Measurements from ENCODE around the gene IFNA8. TPM values are rescaled to one million over a fixed set of nuclear protein-coding genes. Genes with fewer than 3 reads are reported as not detected.
"Not testable (repeated sequence)": the region's sequence is repeated elsewhere in the genome, so short reads cannot be mapped to it uniquely, and the experiment has no call there.

Gene IFNA8
- not detected for total RNA-seq
- not detected for polyA plus RNA-seq

DNA sequence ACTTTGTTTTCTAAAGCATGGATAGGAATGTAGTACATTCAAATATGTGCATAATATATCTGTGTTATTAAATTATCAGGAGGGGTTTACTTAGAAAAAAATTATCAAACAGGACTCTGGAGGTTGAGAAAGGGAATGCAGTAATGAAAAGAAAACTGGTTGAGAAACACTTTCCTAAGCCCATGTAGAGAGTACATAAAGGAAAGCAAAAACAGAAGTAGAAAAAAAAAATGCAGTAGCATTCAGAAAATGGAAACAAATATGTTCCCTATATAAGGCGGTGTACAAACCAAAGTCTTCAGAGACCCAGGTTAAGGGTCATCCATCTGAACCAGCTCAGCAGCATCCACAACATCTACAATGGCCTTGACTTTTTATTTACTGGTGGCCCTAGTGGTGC, at the start of gene IFNA8:
Gene IFNA8, plus strand, starts transcription at position 301 of the 400 bp plus-strand sequence. Its CDS starts 60 bp downstream, at position 361.
- intact Hi-C loops (cut with DNase I), result no loop called here
- TF ChIP-seq, protein P1, sequence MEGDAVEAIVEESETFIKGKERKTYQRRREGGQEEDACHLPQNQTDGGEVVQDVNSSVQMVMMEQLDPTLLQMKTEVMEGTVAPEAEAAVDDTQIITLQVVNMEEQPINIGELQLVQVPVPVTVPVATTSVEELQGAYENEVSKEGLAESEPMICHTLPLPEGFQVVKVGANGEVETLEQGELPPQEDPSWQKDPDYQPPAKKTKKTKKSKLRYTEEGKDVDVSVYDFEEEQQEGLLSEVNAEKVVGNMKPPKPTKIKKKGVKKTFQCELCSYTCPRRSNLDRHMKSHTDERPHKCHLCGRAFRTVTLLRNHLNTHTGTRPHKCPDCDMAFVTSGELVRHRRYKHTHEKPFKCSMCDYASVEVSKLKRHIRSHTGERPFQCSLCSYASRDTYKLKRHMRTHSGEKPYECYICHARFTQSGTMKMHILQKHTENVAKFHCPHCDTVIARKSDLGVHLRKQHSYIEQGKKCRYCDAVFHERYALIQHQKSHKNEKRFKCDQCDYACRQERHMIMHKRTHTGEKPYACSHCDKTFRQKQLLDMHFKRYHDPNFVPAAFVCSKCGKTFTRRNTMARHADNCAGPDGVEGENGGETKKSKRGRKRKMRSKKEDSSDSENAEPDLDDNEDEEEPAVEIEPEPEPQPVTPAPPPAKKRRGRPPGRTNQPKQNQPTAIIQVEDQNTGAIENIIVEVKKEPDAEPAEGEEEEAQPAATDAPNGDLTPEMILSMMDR (IDR thresholded peaks at IDR 0.05), result no peak
- TF ChIP-seq EP300 (IDR thresholded peaks at IDR 0.05) (no peak), POLR2A (IDR thresholded peaks at IDR 0.05) (no peak), POLR2AphosphoS5 (IDR thresholded peaks at IDR 0.05) (no peak)
- Histone ChIP-seq H3K27ac (no peak within 1 kb of the TSS), H3K4me3 (no peak within 1 kb of the TSS), H3K9me3 (no peaks in the 10 kb centered on the region), H3K27me3 (no peaks in the 10 kb centered on the region), H3K36me3 (no peaks in the 10 kb centered on the region), H3K4me1 (no peaks in the 10 kb centered on the region)
- no peak for DNase-seq
- 94 to 96% methylated on average over 1 of the region's 1 CpG for WGBS, 2 donors

GRCh38 chr9:21362287-21362686, 46.6 kb upstream of the IFNA8 start:
- H3K4me3 ChIP-seq, result no peak overlapping the region
- intact Hi-C loops (cut with DNase I), result no loop called here
- 88 to 92% methylated on average over 8 of the region's 8 CpGs for WGBS, 2 donors
- no peaks in the 10 kb centered on the region for H3K27me3 ChIP-seq
- no peaks in the 10 kb centered on the region for H3K36me3 ChIP-seq
- no peak for DNase-seq
- H3K27ac ChIP-seq, result no peak overlapping the region
- TF ChIP-seq POLR2A (IDR thresholded peaks at IDR 0.05), result no peak
- TF ChIP-seq EP300 (IDR thresholded peaks at IDR 0.05), result no peak
- no peak for TF ChIP-seq POLR2AphosphoS5 (IDR thresholded peaks at IDR 0.05)
- TF ChIP-seq, protein P1 (IDR thresholded peaks at IDR 0.05), result no peak
- H3K4me1 ChIP-seq, result no peaks in the 10 kb centered on the region
- no peaks in the 10 kb centered on the region for H3K9me3 ChIP-seq

GRCh38 chr9:21367169-21367568, 41.7 kb upstream of the IFNA8 start:
- DNase-seq; H3K4me1 ChIP-seq; H3K4me3 ChIP-seq; intact Hi-C loops (cut with DNase I); H3K27ac ChIP-seq; H3K36me3 ChIP-seq; H3K27me3 ChIP-seq; H3K9me3 ChIP-seq: not testable (repeated sequence)
- 83 to 89% methylated on average over 1 of the region's 2 CpGs for WGBS, 2 donors

DNA sequence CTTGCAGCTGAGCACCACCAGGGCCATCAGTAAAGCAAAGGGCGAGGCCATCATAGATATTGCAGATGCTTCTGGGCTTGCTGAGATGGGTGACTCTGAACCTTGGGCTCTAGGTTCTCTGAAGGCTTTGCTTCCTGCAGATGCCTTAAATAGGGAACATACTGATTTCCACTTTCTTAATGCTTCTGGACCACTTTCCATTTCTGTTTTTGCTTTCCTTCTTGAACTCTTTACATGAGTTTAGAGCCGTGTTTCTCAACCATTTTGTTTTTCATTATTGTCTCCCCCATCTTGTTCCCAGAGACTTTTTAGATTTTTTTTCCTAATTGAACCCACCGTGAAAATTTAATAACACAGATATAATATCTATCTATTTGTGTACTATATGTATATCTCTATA, 41.0 kb upstream of the IFNA8 start, which contains the start of gene IFNA13:
Gene IFNA13, minus strand, starts transcription at position 101 of the 400 bp plus-strand sequence. Its CDS starts 47 bp downstream, at position 54.
- Histone ChIP-seq H3K4me3 (no peak within 1 kb of the TSS), H3K27ac (no peak within 1 kb of the TSS), H3K9me3 (no peaks in the 10 kb centered on the region), H3K4me1 (no peaks in the 10 kb centered on the region), H3K36me3 (no peaks in the 10 kb centered on the region), H3K27me3 (no peaks in the 10 kb centered on the region)
- intact Hi-C loops (cut with DNase I), result no loop called here
- WGBS, 2 donors, result 90 to 93% methylated on average over 3 of the region's 3 CpGs
- TF ChIP-seq POLR2AphosphoS5 (IDR thresholded peaks at IDR 0.05) (no peak), EP300 (IDR thresholded peaks at IDR 0.05) (no peak), POLR2A (IDR thresholded peaks at IDR 0.05) (no peak)
- TF ChIP-seq, protein P1 (IDR thresholded peaks at IDR 0.05), result no peak
- DNase-seq, result no peak

- H3K27me3 ChIP-seq; H3K27ac ChIP-seq; H3K9me3 ChIP-seq; DNase-seq; H3K4me1 ChIP-seq; H3K36me3 ChIP-seq; intact Hi-C loops (cut with DNase I); H3K4me3 ChIP-seq: not testable (repeated sequence)
- WGBS, 2 donors, result 74 to 86% methylated on average over 4 of the region's 4 CpGs
Measured at GRCh38 chr9:21371467-21371866, 37.5 kb upstream of the IFNA8 start.
